GM18951 (cell line): ENCODE results near the gene UBE2E2.

Experiments
- POLR2A ChIP-seq: IDR thresholded peaks from 4 replicates; pipeline ENCODE4 v1.6.1; 2011; ENCODE audit warnings: mild to moderate bottlenecking; ENCODE audit not compliant: insufficient read length, insufficient read depth; ENCODE audit errors: extremely low read depth
- in situ Hi-C: fragments of 300-500 bp; cut with MboI; formaldehyde crosslinking; loops from one replicate; pipeline ENCODE4 v1.12.0; 2022; ENCODE audit warnings: low sequenced_read_pairs, mixed read lengths, inconsistent platforms; ENCODE audit not compliant: unreplicated experiment

The UBE2E2 gene

DNA sequence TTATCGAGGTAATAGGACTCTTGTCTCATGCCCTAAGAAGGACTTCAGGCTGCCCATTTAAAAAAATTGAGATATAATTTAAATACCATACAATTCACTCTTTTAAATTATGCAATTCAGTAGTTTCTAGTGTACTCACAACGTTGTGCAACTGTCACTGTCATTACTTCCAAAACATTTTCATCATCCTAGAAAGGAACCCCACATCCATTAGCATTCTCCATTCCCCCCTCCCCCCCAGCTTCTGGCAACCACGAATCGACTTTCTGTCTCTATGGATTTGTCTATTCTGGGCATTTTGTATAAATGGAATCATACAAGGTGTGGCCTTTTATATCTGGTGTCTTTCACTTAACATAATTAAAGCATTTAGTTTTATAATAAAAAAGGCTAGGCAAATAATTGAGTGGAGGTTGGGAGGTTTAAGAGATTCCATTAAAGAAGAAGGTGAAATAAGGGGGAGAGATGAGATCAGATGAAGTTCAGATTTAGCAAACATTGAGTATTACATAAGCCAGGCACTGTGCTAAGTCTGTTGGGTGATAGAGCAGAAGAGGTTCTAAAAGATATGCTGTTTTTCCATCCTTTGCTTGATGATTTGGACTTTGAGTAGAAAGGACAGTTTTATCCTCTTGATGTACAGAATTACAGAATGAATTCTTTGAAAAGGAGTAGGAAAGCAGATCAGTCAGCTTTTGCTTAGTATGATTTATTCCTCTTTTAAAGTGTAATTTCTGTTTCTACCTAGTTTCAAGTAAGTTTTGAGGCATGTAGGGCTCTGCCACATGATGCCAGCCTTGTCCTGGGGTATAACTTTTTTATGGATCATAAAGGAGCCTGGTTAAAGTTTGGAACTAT lies 36.3 kb downstream of the UBE2E2 start:
- in situ Hi-C loops = no loop called here
- TF ChIP-seq POLR2A = no peak

DNA sequence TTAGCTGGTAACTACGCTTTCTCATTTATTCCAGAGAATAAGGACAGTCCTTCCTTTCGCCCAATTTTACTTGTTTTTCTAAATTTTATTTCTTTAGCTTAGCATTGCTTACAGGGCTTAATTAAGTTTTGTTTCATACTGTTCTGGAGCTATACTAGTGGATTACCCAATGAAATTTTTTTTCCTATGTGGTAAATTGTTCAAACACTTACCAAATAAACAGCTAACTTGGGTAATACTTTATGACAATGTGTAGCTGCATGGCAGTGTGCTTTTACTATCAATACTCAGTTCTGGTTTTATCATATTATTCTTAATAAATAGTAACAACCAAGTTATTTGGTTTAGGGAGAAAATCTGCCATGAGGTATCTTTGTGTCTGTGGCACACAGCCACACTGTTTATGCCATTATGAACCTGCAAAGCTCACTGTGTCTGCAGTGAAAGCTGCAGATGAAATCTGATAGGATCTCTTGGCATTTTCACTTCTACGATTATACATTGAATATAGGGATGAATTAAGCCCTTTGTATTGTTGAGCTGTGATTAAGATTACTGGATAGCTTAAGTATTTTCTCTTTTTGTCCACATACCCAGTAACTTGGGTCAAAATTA lies 37.2 kb downstream of the UBE2E2 start:
- in situ Hi-C loops = no loop called here
- no peak for TF ChIP-seq POLR2A

DNA sequence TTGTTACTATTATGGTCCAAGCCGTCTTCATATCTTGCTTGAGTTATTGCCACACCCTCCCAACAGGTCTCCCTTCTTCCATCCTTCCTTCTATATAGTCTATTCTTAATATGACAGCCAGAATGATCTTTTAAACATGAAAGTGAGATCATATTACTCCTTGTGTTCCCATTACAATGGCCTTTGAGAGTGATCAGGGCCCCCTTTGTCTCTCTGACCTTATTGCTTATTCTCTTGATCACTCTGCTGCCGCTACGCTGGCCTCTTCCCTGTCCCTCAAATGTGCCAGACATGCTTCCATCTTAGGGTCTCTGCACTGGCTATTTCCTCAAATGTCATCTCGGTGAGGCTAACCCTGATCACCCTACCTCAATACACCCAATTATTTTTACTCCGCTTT lies 38.1 kb downstream of the UBE2E2 start:
- TF ChIP-seq POLR2A = no peak
- in situ Hi-C loops = no loop called here

DNA sequence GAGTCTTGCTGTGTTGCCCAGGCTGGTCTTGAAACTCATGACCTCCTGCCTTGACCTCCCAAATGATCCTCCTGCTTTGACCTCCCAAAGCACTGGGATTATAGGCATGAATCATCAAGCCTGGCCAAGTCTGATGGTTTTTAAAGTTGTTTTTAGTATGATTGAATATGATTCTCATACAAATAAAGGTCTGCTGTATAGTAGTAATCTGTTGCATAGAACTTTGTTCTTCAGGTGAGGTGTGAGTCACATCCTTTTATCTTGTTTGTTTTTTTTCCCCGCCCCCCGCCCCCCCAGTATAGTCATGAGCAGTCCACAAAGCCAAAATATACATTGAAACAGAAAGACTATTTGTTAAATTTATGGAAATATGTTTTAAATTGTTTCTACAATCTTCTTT lies 39.0 kb downstream of the UBE2E2 start:
- in situ Hi-C loops = no loop called here
- no peak for TF ChIP-seq POLR2A

DNA sequence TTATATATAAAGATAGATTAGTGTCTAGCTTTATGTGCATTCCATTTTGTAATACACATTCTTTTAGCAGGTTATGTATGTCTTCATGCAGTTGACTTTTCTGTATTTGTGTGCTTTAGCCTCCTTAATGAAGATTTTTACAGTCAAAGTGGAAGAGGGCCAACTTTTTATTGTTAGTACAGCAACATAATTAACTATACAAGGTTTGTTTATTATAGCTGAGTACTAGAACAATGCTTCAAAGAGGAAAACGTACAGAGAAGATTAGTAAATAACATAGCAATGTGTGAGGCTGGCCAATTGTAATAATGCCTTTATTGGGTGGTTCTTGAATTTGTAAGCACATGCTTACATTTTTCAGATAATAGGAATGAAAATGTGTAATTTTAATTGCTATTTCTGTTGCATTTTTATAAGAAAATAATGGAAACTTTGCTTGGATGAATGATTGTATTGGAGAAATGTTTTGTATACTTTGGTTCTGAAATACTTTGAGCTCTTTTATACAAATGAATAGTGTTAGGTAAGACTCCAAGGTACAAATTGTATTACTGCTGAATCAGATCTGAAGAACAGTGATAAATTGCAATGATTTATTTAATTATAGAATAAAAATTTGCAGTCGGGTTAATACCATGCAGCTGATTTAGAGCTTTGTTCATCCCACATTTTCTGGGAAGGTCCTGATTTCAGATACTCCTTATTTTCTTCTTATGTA lies 41.4 kb downstream of the UBE2E2 start:
- in situ Hi-C loops = no loop called here
- no peak for TF ChIP-seq POLR2A

DNA sequence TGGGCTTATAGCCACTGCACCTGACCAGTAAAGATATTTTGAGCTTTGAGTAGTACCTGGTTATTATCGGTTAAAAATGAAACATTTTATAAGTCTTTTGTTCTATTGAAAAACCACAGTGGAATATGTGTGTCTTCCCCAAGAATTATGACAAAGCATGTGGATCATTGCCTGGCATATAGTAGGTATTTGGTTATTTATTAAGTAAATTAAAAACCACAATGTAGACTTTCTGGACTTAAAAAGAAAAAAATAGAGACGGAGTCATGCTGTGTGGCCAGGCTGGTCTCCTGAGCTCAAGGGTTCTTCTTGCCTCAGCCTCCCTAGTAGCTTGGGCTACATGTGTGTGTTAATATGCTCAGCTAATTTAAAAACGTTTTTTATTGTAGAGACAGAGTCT lies 43.5 kb downstream of the UBE2E2 start:
- no peak for TF ChIP-seq POLR2A
- in situ Hi-C loops = no loop called here

DNA sequence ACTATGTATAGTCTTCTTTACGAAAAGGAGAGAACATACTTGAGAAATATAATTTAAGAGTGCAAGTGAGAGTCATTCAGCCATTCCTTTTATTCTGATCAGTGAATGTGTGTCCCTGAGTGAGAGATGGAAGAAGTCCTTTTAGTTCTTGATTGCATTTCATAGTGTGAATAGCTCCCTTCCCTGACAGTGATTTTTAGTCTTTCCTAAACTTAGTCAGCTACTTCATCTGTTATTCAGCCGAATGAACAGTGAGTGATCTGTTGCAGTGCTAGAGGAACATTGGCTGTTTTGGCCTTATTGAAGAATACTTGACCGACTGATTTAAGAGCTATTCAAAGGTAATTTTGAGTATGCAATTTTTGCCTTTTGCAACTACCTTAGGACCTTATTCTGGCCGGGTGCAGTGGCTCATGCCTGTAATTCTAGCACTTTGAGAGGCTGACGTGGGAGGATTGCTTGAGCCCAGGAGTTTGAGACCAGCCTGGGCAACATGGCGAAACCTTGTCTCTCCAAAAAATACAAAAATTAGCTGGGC lies 45.5 kb downstream of the UBE2E2 start:
- in situ Hi-C loops = no loop called here
- no peak for TF ChIP-seq POLR2A

DNA sequence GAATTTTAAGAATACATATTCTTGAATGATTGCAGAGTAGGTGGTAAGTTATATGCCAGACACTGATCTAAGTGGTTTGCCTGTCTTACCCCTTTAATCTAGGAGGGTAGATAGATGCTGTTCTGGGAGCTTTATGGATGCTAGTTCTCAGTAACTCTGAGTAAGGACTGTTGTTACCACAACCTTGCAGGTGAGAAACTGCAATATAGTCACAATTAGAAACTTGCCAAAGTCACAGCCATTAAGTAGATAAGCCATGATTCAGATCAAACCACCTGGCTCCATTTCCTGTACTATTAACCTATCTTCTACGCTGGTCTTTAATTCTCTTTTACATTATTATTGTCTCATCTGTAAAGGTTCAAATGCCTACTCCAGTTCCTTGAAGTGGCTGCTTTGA lies 46.8 kb downstream of the UBE2E2 start:
- TF ChIP-seq POLR2A = no peak
- in situ Hi-C loops = no loop called here

DNA sequence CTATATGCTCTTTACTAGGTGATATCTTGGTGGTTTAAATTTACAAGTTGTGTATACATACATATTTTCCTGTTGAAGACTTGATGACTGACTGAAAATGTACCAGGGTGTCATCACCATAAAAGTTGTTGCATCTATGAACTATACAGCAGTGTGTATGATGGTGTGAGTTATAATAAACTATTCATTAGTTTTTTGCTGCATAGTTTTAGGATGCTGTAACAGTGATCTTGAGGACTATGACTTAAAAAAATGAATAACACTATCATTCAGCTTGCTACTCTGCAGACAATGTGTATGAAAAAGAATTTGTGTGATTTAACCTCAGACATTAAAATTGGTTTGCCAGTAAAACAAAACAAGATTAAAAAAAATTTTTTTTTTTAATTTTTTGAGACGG lies 49.0 kb downstream of the UBE2E2 start:
- no peak for TF ChIP-seq POLR2A
- in situ Hi-C loops = no loop called here

DNA sequence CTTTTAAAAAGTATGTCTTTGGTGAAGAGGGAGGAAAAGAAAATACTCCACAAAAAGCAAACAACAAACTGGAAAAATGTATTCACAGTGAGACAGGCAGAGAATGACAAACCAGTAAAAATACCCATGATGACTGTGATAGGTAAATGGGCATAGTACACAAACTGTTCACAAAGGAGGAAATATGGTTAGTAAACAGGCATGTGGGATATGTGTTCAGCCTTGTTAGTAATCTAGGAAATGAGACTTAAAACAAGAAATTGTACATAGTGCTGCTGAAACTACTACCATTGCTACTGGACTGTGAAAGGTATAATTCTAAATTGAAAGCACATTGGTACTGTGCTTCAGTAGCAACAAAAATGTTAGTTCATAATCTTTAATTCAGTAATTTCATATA lies 50.1 kb downstream of the UBE2E2 start:
- TF ChIP-seq POLR2A = no peak

DNA sequence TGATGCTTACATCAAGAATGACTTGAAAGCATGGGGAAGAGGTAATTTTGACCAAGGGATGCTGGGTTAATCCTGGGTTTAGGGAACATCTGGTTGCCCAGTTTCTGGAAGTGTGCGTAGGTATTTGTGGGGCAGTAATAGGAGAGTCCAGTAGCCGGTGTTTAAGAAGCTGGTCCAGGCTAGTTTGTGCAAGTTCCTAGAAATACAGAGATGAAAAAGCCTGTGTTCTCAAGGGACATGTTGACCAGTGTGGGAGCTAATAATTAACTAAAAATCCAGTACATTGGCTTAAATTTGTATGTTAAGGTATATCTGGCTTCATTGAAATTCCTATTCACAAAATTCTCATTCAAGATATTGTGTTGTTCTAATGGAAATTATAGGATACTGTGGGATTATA lies 51.2 kb downstream of the UBE2E2 start:
- in situ Hi-C loops = no loop called here
- no peak for TF ChIP-seq POLR2A

More for the DNA sequence above, 50.1 kb downstream of the UBE2E2 start:
- in situ Hi-C loops = no loop called here

DNA sequence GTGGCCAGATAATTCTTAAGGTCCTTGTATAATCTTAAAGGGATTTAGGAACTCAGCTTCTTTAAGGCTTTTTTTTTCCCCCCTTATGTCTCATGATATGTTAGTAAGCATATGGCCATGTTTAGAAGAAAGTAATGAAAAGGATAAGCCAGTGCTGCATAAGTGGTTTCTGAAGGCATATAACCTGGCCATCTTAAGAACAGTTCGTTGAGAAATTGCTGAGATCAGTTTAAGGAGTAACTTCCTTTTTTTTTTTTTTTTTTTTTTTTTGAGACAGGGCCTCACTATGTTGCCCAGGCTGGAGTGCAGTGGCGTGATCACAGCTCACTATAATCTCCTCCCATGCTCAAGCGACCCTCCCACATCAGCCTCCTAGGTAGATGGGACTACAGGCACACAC lies 51.7 kb downstream of the UBE2E2 start:
- in situ Hi-C loops = no loop called here

DNA sequence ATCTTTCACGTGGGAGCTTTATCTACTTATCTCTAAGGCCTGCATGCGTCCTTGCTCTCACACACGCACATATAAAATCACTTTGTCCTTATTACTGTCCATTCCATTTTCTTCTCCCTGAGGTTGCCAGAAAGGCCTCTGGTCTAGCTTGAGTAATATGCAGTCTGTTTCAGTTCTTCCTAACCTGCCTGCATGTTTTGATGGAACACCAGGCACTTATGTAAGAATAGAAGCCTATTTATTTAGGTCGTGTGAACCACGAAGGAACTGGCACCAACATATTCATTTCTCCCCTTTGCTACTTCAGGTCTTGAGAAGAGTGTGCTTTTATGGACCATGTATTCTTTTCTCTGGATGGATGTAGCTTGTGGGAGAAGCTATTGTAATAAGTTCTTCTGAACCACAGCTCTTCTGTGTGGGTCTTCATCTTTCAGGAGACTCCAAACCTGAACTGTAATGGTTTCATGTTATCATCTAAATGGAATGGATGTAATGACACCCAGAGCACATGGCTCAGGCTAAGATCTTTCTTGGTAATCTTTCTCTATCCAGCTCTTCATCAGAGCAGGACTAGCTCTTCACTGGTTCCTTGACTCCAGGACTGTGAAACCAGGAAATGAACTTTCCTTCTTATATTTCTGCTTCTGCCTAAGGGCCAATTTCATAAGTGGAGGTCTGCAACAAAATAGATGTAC lies 53.8 kb downstream of the UBE2E2 start:
- in situ Hi-C loops = no loop called here
- TF ChIP-seq POLR2A = no peak

More for the DNA sequence above, 51.7 kb downstream of the UBE2E2 start:
- TF ChIP-seq POLR2A = no peak
